GM20431 (cell line): Measurements from ENCODE around the gene WRNIP1.

Experiments
- in situ Hi-C: fragments of 300-500 bp; cut with MseI, MboI; formaldehyde crosslinking; loops from one replicate; pipeline ENCODE4 v1.15.0; 2020; ENCODE audit warnings: low sequenced_read_pairs; ENCODE audit not compliant: unreplicated experiment

Gene WRNIP1

DNA sequence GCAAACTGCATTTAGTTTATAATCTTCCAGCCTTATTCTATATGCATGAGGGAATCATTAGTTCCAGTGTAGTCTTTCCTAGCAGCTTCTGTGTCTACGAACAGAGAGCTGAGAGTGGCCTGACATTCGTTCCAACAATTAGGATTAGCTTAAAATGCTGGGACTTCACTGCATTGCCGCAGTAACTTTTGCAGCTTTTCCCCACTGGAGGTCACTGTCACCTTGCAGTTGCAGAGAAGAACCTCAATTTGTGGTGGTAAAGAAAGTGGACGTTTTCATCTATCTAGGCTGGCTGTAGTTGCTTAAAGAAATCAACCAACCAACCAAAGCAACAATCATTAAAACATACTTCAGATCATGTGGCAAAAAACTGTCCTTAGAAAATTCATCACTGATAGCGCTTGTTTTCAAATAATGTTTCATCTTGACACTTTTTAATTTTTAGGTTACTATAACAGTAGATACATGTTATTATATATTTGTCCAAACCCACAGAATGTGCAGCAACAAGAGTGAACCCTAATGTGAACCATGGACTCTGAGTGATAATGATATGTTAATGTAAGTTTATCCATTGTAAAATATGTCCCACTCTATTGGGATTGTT, 26.7 kb upstream of the WRNIP1 start:
- in situ Hi-C loops = loop anchor here (25.0 kb wide), 1 partner anchor 1151 kb away; no protein-coding TSS in a partner anchor

DNA sequence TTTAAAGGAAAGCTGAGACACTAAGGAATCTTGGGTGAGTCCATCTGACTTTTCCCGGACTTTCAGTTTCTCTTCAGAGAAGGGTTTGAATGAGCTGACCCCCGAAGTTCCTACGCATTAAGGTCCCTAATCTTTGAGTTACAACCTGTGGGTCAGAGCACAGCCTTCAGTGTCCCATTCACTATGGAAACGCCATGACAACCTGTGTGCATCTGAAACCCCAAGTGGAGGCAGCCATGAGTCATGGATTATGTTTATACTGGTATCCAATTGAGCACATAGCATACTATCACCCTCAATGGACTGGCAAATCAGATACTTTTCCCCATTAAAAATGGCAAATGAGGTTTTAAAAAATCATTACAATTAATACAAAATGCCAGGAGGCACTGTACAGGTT, 25.9 kb upstream of the WRNIP1 start:
- in situ Hi-C loops = loop anchor here (25.0 kb wide), 1 partner anchor 1152 kb away; no protein-coding TSS in a partner anchor

- in situ Hi-C loops = loop anchor here (25.0 kb wide), 1 partner anchor 1153 kb away; no protein-coding TSS in a partner anchor
Observed at GRCh38 chr6:2740581-2740980, 24.6 kb upstream of the WRNIP1 start.

- in situ Hi-C loops = loop anchor here (25.0 kb wide), 1 partner anchor 1154 kb away; no protein-coding TSS in a partner anchor
Observed at GRCh38 chr6:2741756-2742155, 23.4 kb upstream of the WRNIP1 start.

- in situ Hi-C loops = loop anchor here (25.0 kb wide), 1 partner anchor 1156 kb away; no protein-coding TSS in a partner anchor
Observed at GRCh38 chr6:2743280-2744208, 21.6 kb upstream of the WRNIP1 start.

- in situ Hi-C loops = loop anchor here (25.0 kb wide), 1 partner anchor 1157 kb away; no protein-coding TSS in a partner anchor
Observed at GRCh38 chr6:2744209-2744771, 20.9 kb upstream of the WRNIP1 start.

GRCh38 chr6:2744778-2745177, 20.4 kb upstream of the WRNIP1 start:
- in situ Hi-C loops = loop anchor here (25.0 kb wide), 1 partner anchor 1157 kb away; no protein-coding TSS in a partner anchor

GRCh38 chr6:2745246-2745645, 19.9 kb upstream of the WRNIP1 start:
- in situ Hi-C loops = loop anchor here (25.0 kb wide), 1 partner anchor 1158 kb away; no protein-coding TSS in a partner anchor

DNA sequence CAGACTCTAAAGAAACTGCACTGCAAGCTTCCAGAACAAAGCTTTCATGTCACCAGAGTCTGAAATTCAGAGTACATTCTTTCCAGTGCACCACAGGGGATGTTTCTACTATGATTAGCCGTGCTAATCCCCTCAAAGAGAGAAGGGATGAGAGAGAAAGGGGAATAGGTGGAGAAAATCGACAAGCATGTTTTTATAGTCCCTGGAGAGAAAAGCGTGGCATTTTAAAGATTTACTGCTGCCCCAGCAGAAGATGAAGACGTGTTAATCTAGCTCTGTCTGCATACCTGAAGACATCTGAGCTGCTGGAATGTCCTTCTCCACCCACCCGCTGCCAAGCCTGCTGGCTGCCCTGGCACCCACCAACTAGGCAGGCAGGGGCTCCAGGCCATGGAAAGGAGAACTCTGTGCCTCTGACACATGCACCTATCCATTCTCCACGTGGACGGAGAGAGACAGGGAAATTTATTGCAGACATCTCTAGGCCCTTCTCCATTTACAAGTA, 18.6 kb upstream of the WRNIP1 start:
- in situ Hi-C loops = loop anchor here (25.0 kb wide), 1 partner anchor 1159 kb away; no protein-coding TSS in a partner anchor

DNA sequence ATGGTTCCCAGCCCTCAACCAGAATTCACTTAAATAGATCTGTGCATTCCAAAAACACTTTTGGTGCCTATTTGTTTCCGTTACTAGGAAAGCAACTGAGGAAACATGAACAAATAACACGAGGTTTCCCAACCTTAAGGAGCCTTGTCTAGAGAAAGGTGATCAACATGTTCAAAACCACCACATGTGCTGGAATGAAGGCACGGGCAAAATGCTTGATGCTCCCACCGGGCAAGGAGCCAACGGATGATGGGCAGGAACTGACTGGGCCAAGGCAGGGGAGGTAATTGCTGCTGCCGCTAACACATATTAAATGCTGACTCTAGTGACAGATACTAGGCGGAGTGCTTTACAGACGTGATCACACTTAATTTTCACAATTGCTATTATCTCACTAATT, 17.0 kb upstream of the WRNIP1 start:
- in situ Hi-C loops = loop anchor here (25.0 kb wide), 1 partner anchor 1161 kb away; no protein-coding TSS in a partner anchor

- in situ Hi-C loops = loop anchor here (25.0 kb wide), 1 partner anchor 1163 kb away; no protein-coding TSS in a partner anchor
Observed at GRCh38 chr6:2749969-2750600, 15.1 kb upstream of the WRNIP1 start.

DNA sequence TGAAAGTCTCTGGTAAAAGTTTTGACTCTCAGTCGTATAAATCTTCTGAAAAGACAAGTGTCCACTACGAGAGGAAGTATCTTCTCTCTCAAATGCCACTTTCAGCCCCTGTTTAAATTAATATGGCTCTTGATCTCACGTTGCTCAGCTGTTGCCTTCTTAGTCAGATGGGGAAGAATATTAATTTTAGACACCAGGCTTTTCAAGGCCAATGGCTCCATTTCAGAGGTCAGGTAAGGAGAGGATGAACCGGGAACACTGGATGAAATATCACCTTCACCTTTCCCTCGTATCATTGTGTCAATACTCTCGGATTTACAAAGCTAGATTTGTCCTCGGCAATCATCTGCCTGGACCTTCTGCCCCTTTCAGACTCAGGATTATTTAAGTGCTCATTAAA, 14.4 kb upstream of the WRNIP1 start, which contains the start of gene MYLK4:
Gene MYLK4, minus strand, starts transcription at position 91 of the 400 bp plus-strand sequence. CDS start 1,628 bp downstream, outside the sequence.
- in situ Hi-C loops = no loop called here

GRCh38 chr6:2751871-2752270, 13.3 kb upstream of the WRNIP1 start:
- in situ Hi-C loops = no loop called here

- in situ Hi-C loops = no loop called here
Observed at GRCh38 chr6:2752477-2753109, 12.6 kb upstream of the WRNIP1 start.

DNA sequence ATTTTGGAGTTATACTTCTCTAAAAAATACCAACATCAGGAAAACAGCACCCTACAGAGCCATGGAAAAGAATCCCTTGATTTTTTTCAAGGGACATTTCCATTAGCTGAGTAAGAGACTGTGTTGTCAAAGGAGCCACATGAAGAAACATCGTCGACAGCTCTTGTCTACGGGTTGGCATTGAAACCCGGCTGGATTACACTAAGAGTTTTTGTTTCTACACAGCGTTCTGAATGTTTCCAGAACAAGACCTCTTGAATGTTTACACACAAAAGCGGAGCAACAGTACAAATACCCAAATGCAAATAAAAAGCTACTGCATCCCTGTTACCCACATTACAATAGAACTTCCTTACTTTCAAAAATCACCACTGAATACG, 12.1 kb upstream of the WRNIP1 start:
- in situ Hi-C loops = no loop called here

DNA sequence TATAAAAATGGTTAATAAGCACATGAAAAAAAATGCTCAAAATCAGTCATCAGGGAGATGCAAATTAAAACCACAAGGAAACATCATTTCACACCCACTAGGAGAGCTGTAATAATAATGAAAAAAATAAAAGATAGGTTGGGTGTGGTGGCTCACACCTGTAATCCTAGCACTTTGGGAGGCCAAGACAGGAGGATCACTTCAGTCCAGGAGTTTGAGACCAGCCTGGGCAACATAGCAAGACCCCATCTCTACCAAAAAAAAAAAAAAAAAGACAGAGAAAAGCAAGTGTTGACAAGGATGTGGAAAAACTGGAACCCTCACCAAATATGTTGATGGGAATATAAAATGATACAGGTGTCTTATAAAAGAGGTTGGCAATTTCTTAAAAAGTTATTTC, 11.4 kb upstream of the WRNIP1 start:
- in situ Hi-C loops = no loop called here

DNA sequence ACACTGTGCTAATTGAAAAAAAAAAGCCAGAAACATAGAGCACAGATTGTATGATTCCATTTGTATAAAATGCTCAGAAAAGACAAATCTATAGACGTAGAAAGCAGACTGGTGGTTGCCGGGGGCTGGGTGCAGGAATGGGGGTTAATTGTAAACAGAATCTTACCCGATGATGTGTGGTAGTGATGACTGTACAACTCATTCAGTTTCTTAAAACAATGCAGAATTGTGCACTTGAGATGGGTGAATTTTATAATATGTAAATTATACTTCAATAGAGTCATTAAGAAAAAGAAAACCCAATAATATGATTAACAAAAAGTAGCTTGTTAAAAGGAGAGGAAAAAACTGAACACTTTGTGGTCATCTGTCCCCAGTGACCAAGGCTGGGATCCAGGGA, 10.8 kb upstream of the WRNIP1 start:
- in situ Hi-C loops = no loop called here

DNA sequence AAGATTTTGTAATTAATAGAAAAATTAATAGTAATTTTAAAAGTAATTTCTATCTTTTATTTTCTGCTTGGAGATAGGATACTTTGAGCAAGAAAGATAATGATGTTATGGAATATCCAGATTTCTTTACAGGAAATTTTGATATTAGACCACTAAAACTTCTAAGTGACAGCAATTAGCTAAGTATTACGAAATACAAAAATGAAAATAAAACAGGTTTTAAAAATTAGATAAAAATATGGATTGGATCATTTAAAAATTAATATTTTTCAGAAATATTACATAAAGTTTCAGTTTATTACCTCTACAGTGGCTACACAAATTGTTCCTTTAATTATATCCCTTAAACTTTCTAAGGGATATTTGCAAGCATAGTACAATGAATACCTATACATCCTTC, 10.3 kb upstream of the WRNIP1 start:
- in situ Hi-C loops = no loop called here

DNA sequence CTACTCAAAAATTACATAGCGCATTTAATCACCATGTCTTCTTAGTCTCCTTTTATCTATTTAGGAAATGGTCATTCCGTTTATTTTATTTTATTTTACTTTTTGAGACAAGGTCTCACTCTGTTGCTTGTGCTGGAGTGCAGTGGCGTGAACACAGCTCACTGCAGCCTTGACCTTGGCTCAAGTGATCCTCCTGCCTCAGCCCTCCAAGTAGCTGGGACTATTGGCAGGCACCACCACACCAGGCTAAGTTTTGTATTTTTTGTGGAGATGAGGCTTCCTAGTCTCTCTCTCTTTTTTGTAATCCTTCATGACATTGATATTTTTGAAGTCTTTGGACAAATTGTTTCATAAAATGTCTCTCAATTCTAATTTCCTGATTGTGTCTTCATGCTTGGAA, 9.7 kb upstream of the WRNIP1 start:
- in situ Hi-C loops = no loop called here
